Astrocyte (in vitro differentiated cells and primary cell): Measurements from ENCODE around the gene SLC1A1. TPM values are rescaled to one million over a fixed set of nuclear protein-coding genes. Genes with fewer than 3 reads are reported as not detected.

Experiments used
- DNase-seq: peaks from one replicate; pipeline ENCODE4 v3.0.0-alpha.2; 2010; ENCODE audit warnings: low read depth
- FAIRE-seq: peaks from 2 replicates; lab custom pipeline; 2011; peaks lifted over from hg19 to GRCh38; lab: Jason Lieb, UNC
- H2AFZ ChIP-seq: 2 replicates; pipeline ENCODE4 v1.6.0; 2012; ENCODE audit warnings: low read depth, low read length, inconsistent platforms
- H3K27ac ChIP-seq: 2 replicates; pipeline ENCODE4 v1.5.1; 2011; ENCODE audit warnings: low read depth, low read length, inconsistent platforms
- H3K27me3 ChIP-seq: 2 replicates; pipeline ENCODE4 v1.6.0; 2011; ENCODE audit warnings: low read length, inconsistent platforms; ENCODE audit not compliant: insufficient read depth
- H3K36me3 ChIP-seq: 2 replicates; pipeline ENCODE4 v1.5.1; 2011; ENCODE audit warnings: low read length, inconsistent platforms; ENCODE audit not compliant: insufficient read depth
- H3K4me1 ChIP-seq: 2 replicates; pipeline ENCODE4 v1.5.1; 2011; ENCODE audit warnings: low read length, inconsistent platforms; ENCODE audit not compliant: insufficient read depth
- H3K4me2 ChIP-seq: 2 replicates; pipeline ENCODE4 v1.6.0; 2012; ENCODE audit warnings: low read length, inconsistent platforms
- H3K4me3 ChIP-seq: 2 replicates; pipeline ENCODE4 v1.5.1; 2011; ENCODE audit warnings: low read depth, mild to moderate bottlenecking, low read length, inconsistent platforms; ENCODE audit not compliant: insufficient read depth
- H3K79me2 ChIP-seq: 2 replicates; pipeline ENCODE4 v1.6.0; 2012; ENCODE audit warnings: mild to moderate bottlenecking, low read length, inconsistent platforms; ENCODE audit not compliant: insufficient read depth
- H3K9ac ChIP-seq: 2 replicates; pipeline ENCODE4 v1.6.0; 2012; ENCODE audit warnings: mild to moderate bottlenecking, low read length, inconsistent platforms
- H3K9me3 ChIP-seq: 2 replicates; pipeline ENCODE4 v1.5.1; 2012; ENCODE audit warnings: low read depth, mild to moderate bottlenecking, low read length, inconsistent platforms; ENCODE audit not compliant: insufficient read depth
- H4K20me1 ChIP-seq: 2 replicates; pipeline ENCODE4 v1.6.0; 2012; ENCODE audit warnings: low read length, inconsistent platforms; ENCODE audit not compliant: insufficient read depth
- H3K27ac Mint-ChIP-seq: one replicate; pipeline ENCODE4 v1.8.0; 2021; ENCODE audit warnings: mild to moderate bottlenecking, mixed read lengths; ENCODE audit not compliant: unreplicated experiment
- H3K27me3 Mint-ChIP-seq: one replicate; pipeline ENCODE4 v1.8.0; 2021; ENCODE audit warnings: low read depth, mixed read lengths; ENCODE audit not compliant: unreplicated experiment
- H3K36me3 Mint-ChIP-seq: one replicate; pipeline ENCODE4 v1.8.0; 2021; ENCODE audit warnings: low read depth, mixed read lengths; ENCODE audit not compliant: unreplicated experiment
- H3K4me1 Mint-ChIP-seq: one replicate; pipeline ENCODE4 v1.8.0; 2021; ENCODE audit warnings: low read depth, mixed read lengths; ENCODE audit not compliant: unreplicated experiment
- H3K4me3 Mint-ChIP-seq: one replicate; pipeline ENCODE4 v1.8.0; 2021; ENCODE audit warnings: mild to moderate bottlenecking, moderate library complexity, mixed read lengths; ENCODE audit not compliant: unreplicated experiment
- H3K9me3 Mint-ChIP-seq: one replicate; pipeline ENCODE4 v1.8.0; 2021; ENCODE audit warnings: mild to moderate bottlenecking, mixed read lengths; ENCODE audit not compliant: unreplicated experiment
- CTCF ChIP-seq: IDR thresholded peaks from 2 replicates; pipeline ENCODE4 v1.5.1; 2011; ENCODE audit warnings: low read depth, mild to moderate bottlenecking, inconsistent platforms, low read length, moderate library complexity; ENCODE audit not compliant: insufficient read depth
- EZH2 ChIP-seq: IDR thresholded peaks from 2 replicates; pipeline ENCODE4 v1.6.1; 2012; ENCODE audit warnings: mild to moderate bottlenecking, low read length, inconsistent platforms; ENCODE audit not compliant: insufficient read depth
- total RNA-seq: library from RNA; stranded (reverse); gene quantifications from 2 replicates; pipeline ENCODE4 v1.2.1, GENCODE V29; 2021

SLC1A1 gene
- total RNA-seq, 1 donor from 2014 or later, result 6.7 TPM

DNA sequence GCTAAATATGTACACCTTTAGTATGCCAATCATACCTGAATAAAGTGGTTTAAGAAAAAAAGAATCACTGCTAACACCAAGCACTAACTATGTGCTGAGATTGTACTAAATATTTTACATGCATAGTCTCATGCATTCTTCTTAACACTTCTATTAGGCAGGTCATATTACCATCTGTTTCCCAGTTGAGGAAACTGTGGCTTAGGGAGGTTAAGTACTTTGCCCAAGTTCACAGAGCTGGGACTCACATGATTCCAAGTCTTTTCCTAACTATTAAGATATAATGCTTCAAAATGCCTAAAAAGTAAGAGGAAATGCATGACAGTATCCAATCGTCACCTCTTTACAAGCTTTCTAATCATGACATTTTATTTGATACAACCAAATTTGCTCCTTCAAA lies 102.6 kb downstream of the SLC1A1 start:
- FAIRE-seq, result no peak

GRCh38 chr9:4594545-4594944 lies 104.3 kb downstream of the SLC1A1 start:
- no peak overlapping the region for H3K27ac Mint-ChIP-seq
- no peaks in the 10 kb centered on the region for H3K9me3 Mint-ChIP-seq
- H3K79me2 ChIP-seq, result no peaks in the 10 kb centered on the region
- peaks cover 25% of the 10 kb centered on the region for H3K4me1 Mint-ChIP-seq
- H3K9me3 ChIP-seq, result no peaks in the 10 kb centered on the region
- FAIRE-seq (no peak), DNase-seq (no peak)
- H2AFZ ChIP-seq, result no peak overlapping the region
- peaks cover 3% of the 10 kb centered on the region for H3K36me3 Mint-ChIP-seq
- H4K20me1 ChIP-seq, result no peaks in the 10 kb centered on the region
- no peak overlapping the region for H3K4me3 ChIP-seq
- no peak overlapping the region for H3K4me2 ChIP-seq
- TF ChIP-seq CTCF (no peak), EZH2 (no peak)
- H3K9ac ChIP-seq, result no peak overlapping the region
- H3K36me3 ChIP-seq, result no peaks in the 10 kb centered on the region
- H3K4me1 ChIP-seq, result peaks cover 5% of the 10 kb centered on the region
- H3K27me3 Mint-ChIP-seq, result no peaks in the 10 kb centered on the region
- H3K27ac ChIP-seq, result no peak overlapping the region
- no peak overlapping the region for H3K4me3 Mint-ChIP-seq
- no peaks in the 10 kb centered on the region for H3K27me3 ChIP-seq

More for the DNA sequence above, 102.6 kb downstream of the SLC1A1 start:
- Mint-ChIP-seq H3K27ac (no peak overlapping the region), H3K36me3 (no peaks in the 10 kb centered on the region), H3K27me3 (no peaks in the 10 kb centered on the region), H3K9me3 (no peaks in the 10 kb centered on the region), H3K4me3 (no peak overlapping the region), H3K4me1 (peaks cover 28% of the 10 kb centered on the region)
- Histone ChIP-seq H3K4me2 (no peak overlapping the region), H3K27ac (no peak overlapping the region), H3K27me3 (peaks cover 4% of the 10 kb centered on the region), H3K4me3 (no peak overlapping the region), H3K9me3 (no peaks in the 10 kb centered on the region), H3K79me2 (no peaks in the 10 kb centered on the region), H2AFZ (no peak overlapping the region), H3K9ac (no peak overlapping the region), H4K20me1 (no peaks in the 10 kb centered on the region), H3K36me3 (no peaks in the 10 kb centered on the region), H3K4me1 (peaks cover 5% of the 10 kb centered on the region)
- TF ChIP-seq CTCF, result no peak
- TF ChIP-seq EZH2, result no peak
- no peak for DNase-seq

DNA sequence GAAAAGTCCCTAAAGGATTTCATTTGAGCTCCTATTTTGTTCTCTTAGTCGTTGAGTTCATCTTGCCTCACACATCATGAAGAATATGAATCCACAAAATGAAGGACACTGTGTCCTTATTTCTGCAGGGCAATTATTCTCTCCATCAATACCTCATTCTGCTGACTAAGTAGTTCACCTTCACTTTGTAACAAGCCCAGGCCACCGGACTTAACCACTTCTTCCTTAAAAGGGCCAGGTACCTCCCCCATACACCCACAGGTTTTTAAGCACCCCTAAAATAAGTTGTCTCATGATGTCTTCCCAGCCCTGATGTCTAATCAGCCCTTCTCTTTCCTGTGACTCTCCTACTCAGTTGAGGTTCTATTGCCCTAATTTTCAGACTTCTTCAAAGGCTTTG lies 104.7 kb downstream of the SLC1A1 start:
- DNase-seq (no peak), FAIRE-seq (no peak)
- TF ChIP-seq CTCF (no peak), EZH2 (no peak)
- Histone ChIP-seq H3K4me1 (peaks cover 5% of the 10 kb centered on the region), H3K9me3 (no peaks in the 10 kb centered on the region), H3K79me2 (no peaks in the 10 kb centered on the region), H3K4me2 (no peak overlapping the region), H3K9ac (no peak overlapping the region), H3K36me3 (no peaks in the 10 kb centered on the region), H3K27ac (no peak overlapping the region), H2AFZ (no peak overlapping the region), H4K20me1 (no peaks in the 10 kb centered on the region), H3K27me3 (no peaks in the 10 kb centered on the region), H3K4me3 (no peak overlapping the region)
- peaks cover 25% of the 10 kb centered on the region for H3K4me1 Mint-ChIP-seq
- no peak overlapping the region for H3K4me3 Mint-ChIP-seq
- H3K36me3 Mint-ChIP-seq, result peaks cover 3% of the 10 kb centered on the region
- H3K27me3 Mint-ChIP-seq, result peaks cover under 1% of the 10 kb centered on the region
- peaks cover 2% of the 10 kb centered on the region for H3K9me3 Mint-ChIP-seq
- no peak overlapping the region for H3K27ac Mint-ChIP-seq
